Measurements from ENCODE around the gene DENND6B.

- TF ChIP-seq, protein P1, sequence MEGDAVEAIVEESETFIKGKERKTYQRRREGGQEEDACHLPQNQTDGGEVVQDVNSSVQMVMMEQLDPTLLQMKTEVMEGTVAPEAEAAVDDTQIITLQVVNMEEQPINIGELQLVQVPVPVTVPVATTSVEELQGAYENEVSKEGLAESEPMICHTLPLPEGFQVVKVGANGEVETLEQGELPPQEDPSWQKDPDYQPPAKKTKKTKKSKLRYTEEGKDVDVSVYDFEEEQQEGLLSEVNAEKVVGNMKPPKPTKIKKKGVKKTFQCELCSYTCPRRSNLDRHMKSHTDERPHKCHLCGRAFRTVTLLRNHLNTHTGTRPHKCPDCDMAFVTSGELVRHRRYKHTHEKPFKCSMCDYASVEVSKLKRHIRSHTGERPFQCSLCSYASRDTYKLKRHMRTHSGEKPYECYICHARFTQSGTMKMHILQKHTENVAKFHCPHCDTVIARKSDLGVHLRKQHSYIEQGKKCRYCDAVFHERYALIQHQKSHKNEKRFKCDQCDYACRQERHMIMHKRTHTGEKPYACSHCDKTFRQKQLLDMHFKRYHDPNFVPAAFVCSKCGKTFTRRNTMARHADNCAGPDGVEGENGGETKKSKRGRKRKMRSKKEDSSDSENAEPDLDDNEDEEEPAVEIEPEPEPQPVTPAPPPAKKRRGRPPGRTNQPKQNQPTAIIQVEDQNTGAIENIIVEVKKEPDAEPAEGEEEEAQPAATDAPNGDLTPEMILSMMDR (conservative IDR thresholded peaks at IDR 0.05) = no peak
- no peak for TF ChIP-seq ZFX (IDR thresholded peaks at IDR 0.05)
Measured at GRCh38 chr22:50262973-50263617, 63.7 kb downstream of the DENND6B start.

All from C4-2B (cell line).